GM19193 (cell line): ENCODE measurements around the gene OTUD5.

Experiments used
- POLR2A ChIP-seq: IDR thresholded peaks from 4 replicates; pipeline ENCODE4 v1.6.1; 2011; ENCODE audit not compliant: insufficient read depth, insufficient read length; ENCODE audit errors: extremely low read depth

The OTUD5 gene

DNA sequence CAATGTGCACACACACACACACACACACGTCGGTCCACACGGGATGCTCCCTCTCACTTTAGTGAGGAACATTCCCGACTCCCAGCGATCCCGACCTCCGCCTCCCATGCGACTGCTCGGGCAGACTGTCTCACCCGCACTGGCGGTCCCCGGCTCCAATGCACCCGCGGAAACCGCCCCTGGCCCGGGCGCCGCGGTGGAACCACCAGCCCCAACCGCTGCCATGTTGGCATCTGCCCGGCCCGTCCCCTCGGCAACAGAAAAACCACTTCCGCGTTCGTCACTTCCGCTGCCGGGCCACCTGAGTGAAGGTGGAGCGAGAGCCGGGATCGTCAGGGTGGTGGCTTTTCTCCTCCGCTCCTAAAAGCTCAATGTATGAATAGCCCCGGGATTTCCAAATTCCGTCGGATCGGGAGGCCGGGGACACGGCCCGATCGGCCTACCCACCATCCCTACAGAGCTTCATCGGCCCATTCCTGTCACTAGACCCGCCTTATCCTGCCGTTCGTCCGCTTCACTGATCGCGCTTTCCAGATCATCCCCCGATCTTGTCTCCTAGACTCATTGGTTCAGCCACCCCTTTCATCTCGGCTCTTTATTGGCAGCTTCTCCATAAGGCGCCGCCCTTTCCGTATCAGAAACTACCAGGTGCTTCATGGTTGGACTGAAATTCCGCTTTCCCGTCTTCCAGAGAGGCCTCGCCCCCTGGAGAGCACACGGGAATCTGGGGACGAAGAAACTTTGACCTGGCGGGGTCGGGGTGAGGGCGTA, 45.8 kb downstream of the OTUD5 start, which contains the start of gene SLC35A2:
Gene SLC35A2 (minus strand): TSS at position 235 of the 771 bp plus-strand sequence. CDS start 10 bp downstream, at position 225.
- peak; percentile 78 for TF ChIP-seq POLR2A

DNA sequence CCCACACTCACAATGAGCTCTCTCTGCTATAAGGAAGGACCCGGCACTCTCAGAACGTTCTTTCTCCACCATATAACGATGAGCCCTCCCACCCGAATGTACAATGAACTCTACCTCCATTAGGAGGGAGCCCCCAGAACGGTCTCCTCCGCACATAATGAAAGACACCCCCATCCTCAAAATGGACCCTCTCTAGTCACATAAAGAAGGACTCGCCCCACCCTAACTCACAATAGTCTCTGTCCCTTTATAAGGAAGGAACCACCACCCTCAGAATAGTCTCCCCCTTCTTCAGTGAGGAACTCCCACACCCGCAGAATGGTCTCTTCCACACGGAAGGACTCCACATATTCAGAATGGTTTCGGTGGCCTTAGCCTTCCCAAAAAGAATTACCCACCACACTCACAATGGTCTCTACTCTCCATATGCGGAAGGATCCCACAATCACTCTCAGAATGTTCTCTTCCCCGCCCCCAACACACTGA, 46.4 kb downstream of the OTUD5 start:
- no peak for TF ChIP-seq POLR2A

DNA sequence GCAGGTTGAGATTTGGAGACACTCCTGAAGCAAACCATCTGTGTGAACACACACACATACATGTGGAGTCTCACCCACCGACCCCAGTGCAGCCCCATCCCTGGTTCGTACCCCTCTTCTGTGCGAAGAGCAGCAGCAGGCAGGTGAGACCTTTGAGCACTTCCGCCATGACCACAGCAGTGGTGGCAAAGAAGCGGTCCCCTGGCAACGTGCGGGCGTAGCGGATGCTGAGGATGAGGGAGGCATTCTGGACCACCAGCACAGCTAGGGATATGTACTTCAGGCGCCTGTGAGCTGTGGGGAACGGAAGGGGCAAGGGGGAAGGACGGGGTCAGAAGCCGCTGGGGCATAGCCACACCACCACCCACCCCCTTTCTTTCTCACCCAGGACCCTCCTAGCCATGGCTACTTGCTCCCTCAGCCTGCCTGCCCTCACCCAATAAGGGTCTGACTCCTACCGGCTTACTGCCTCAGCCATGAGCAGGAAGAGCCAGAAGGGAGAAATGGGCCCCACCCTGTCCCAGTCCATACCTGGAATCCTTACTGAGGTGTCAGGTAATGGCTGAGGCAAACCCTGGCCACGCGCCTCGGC, 47.6 kb downstream of the OTUD5 start:
- TF ChIP-seq POLR2A: no peak

GRCh38 chrX:48908600-48908999, 48.8 kb downstream of the OTUD5 start:
- no peak for TF ChIP-seq POLR2A

- no peak for TF ChIP-seq POLR2A
Observed at GRCh38 chrX:48905090-48905790, 52.2 kb downstream of the OTUD5 start.

- TF ChIP-seq POLR2A: no peak
Observed at GRCh38 chrX:48904626-48905025, 52.8 kb downstream of the OTUD5 start.

GRCh38 chrX:48904180-48904579, 53.2 kb downstream of the OTUD5 start:
- peak; percentile 7 for TF ChIP-seq POLR2A

- TF ChIP-seq POLR2A: no peak
Observed at GRCh38 chrX:48903290-48903689, 54.1 kb downstream of the OTUD5 start.

GRCh38 chrX:48902776-48903175, 54.6 kb downstream of the OTUD5 start:
- TF ChIP-seq POLR2A: no peak

DNA sequence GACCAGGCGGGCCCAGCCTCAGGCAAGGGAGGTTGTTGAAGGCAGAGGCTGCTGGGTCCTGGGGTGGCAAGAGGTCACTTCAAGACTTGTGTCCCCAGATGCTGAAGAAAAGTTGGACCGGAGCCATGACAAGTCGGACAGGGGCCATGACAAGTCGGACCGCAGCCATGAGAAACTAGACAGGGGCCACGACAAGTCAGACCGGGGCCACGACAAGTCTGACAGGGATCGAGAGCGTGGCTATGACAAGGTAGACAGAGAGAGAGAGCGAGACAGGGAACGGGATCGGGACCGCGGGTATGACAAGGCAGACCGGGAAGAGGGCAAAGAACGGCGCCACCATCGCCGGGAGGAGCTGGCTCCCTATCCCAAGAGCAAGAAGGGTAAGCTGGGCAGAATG, 55.3 kb downstream of the OTUD5 start:
- TF ChIP-seq POLR2A: peak; percentile 9

DNA sequence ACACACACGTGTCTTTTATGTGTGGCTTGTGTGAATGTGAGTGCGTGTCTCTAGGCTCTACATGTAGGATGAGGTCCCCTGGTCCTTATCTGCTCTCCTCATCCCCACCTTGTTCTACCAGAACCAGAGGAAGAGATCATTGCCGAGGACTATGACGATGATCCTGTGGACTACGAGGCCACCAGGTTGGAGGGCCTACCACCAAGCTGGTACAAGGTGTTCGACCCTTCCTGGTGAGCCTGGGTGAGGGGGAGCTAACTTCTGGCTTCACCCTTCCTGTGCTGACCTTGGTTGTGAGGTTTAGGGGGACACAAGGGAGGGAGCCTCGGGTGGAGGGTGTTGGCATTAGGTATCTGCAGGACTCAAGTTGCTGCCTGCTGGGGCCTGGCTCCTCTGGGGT, 56.3 kb downstream of the OTUD5 start:
- TF ChIP-seq POLR2A: no peak

GRCh38 chrX:48899078-48899410, 58.4 kb downstream of the OTUD5 start:
- no peak for TF ChIP-seq POLR2A

DNA sequence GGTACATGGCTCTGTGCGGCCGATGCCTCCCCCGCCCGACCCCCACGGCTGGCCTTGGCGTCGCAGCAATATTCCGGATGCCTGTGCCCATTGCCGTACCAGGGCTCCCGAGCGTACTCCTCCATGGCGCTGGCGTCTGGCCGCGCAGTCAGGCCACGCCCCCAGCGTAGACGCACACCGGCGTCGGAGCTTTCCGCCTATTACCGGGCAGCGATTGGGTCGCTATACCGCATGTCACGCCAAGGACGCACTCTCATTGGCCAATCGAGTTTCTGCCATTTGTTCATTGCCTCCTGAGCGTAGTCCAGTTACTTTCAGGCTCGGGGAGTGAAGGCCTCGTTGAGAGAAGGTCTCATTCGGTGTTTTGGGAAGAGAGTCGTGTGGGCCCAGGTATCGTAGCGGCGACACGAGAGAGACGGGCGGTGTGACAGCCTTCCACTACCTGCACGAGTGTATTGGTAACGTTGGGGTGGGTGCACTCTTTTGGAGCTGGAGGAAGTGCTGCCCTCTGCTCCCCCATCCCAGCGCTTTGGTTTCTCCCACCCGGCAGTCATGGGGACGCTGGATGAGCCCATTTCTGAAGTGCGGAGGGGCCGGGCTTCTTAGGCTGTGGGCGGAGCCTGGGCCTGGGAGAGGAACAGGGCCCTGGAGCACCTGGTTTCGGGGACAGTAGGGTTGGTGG, 59.6 kb downstream of the OTUD5 start, which contains the start of the genes PQBP1 and TIMM17B:
Gene PQBP1 (plus strand): TSS at position 306 of the 682 bp plus-strand sequence. CDS start 580 bp downstream, outside the sequence.
Gene TIMM17B (minus strand): TSS at position 144 of the 682 bp plus-strand sequence. CDS start 19 bp downstream, at position 125.
- TF ChIP-seq POLR2A: peak; percentile 84

- no peak for TF ChIP-seq POLR2A
Observed at GRCh38 chrX:48897157-48897624, 60.2 kb downstream of the OTUD5 start.

DNA sequence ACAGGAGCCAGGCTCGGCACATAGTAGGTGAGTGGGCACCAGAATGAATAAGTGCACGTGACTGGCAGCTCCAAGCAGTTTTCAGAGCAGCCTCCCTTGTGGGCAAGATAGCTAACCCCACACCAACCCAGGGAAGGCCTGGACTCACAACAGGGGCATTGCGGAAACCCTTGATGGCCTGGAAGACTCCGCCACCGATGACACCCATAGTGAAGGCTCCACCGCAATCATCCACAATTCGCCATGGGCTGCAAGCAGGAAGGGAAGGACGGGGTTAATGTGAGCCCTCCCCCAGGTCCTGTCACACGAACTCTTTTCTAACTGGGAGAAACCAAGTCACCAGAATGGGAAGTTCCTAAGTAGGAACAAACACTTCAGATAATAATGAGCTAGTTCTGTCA, 60.8 kb downstream of the OTUD5 start:
- no peak for TF ChIP-seq POLR2A
